ENCODE results near the gene TNK1.
A peak's percentile ranks its signal among the peaks of the same experiment; 100 is the strongest.

The TNK1 gene

GRCh38 chr17:7437369-7437863 lies 56.5 kb downstream of the TNK1 start:
- no peak for DNase-seq

GRCh38 chr17:7437950-7438614 lies 57.2 kb downstream of the TNK1 start:
- DNase-seq: peak; percentile 61

GRCh38 chr17:7438656-7439460 lies 58.0 kb downstream of the TNK1 start:
- DNase-seq: no peak

Measured in stimulated activated CD4-positive, alpha-beta T cell treated with anti-CD3 and anti-CD28 coated beads, Interleukin-1b, Interleukin-23, amount 100 ng/mL, for 48 hours (primary cell).